NCI-H510A treated with DMSO at 0.1 percent for 48 hours (cell line): ENCODE results near the gene TMOD2.

ENCODE experiments used
- DNase-seq: peaks from one replicate; lab custom pipeline; 2025; lab: John Stamatoyannopoulos, UW

TMOD2 gene

GRCh38 chr15:51750792-51751696 is at the start of gene TMOD2:
TMOD2 (plus strand) TSS chr15:51751597; CDS start chr15:51766442, 14,845 bp downstream.
- peak; percentile 62 for DNase-seq

- no peak for DNase-seq
Observed at GRCh38 chr15:51702710-51703109, 48.7 kb upstream of the TMOD2 start.

- DNase-seq: no peak
Observed at GRCh38 chr15:51706291-51706690, 45.1 kb upstream of the TMOD2 start.

GRCh38 chr15:51706926-51707608 is 44.3 kb upstream of the TMOD2 start:
- DNase-seq: no peak

- peak; percentile 71 for DNase-seq
Observed at GRCh38 chr15:51708013-51708412, 43.4 kb upstream of the TMOD2 start.

- no peak for DNase-seq
Observed at GRCh38 chr15:51709031-51709430, 42.4 kb upstream of the TMOD2 start.

- no peak for DNase-seq
Observed at GRCh38 chr15:51714162-51714561, 37.2 kb upstream of the TMOD2 start.

- no peak for DNase-seq
Observed at GRCh38 chr15:51714911-51715310, 36.5 kb upstream of the TMOD2 start.

- DNase-seq: peak; percentile 53
Observed at GRCh38 chr15:51718219-51718618, 33.2 kb upstream of the TMOD2 start.

- DNase-seq: no peak
Observed at GRCh38 chr15:51718746-51719145, 32.7 kb upstream of the TMOD2 start.

GRCh38 chr15:51720201-51720995 is 31.0 kb upstream of the TMOD2 start:
- DNase-seq: no peak

GRCh38 chr15:51721199-51721960 is 30.0 kb upstream of the TMOD2 start:
- DNase-seq: no peak

- no peak for DNase-seq
Observed at GRCh38 chr15:51724199-51724598, 27.2 kb upstream of the TMOD2 start.

- no peak for DNase-seq
Observed at GRCh38 chr15:51724673-51725072, 26.7 kb upstream of the TMOD2 start.

GRCh38 chr15:51726302-51727073 is 24.9 kb upstream of the TMOD2 start:
- peak; percentile 14 for DNase-seq

GRCh38 chr15:51727141-51727897 is 24.1 kb upstream of the TMOD2 start:
- no peak for DNase-seq

- no peak for DNase-seq
Observed at GRCh38 chr15:51731549-51732267, 19.7 kb upstream of the TMOD2 start.

GRCh38 chr15:51732646-51733045 is 18.8 kb upstream of the TMOD2 start:
- no peak for DNase-seq

- DNase-seq: no peak
Observed at GRCh38 chr15:51735228-51736010, 16.0 kb upstream of the TMOD2 start.
